ENCODE results near the gene MESD.

GRCh38 chr15:80989518-80990478 lies at the start of gene MESD:
- TF ChIP-seq CTCF (IDR thresholded peaks at IDR 0.05) (no peak), POLR2A (IDR thresholded peaks at IDR 0.05) (peak; percentile 36 to 94)

All from heart left ventricle (tissue), 13 donors.